Left lung (tissue), 10 donors: ENCODE results near the gene MARVELD3. TPM values are rescaled to one million over a fixed set of nuclear protein-coding genes. Genes with fewer than 3 reads are reported as not detected.
"Not testable (repeated sequence)": the region's sequence is repeated elsewhere in the genome, so short reads cannot be mapped to it uniquely, and the experiment has no call there.

ENCODE experiments used
- ATAC-seq: fragments of 200-7000 bp; cut with Tn5 transposase; one replicate; pipeline ENCODE4 v1.9.1; 2020; ENCODE audit warnings: moderate library complexity
- DNase-seq, 4 donors: peaks; one replicate each; pipeline ENCODE4 v3.0.0-alpha.2; 2013 to 2020
- H3K27ac ChIP-seq, 2 donors: fragments of 200-600 bp; sonication (generic) in 1 of 2; one replicate each; pipeline versions ENCODE4 v1.5.0 to v1.8.0; 2020 to 2021
- H3K27me3 ChIP-seq, 2 donors: fragments of 200-600 bp; sonication (generic) in 1 of 2; one replicate each; pipeline versions ENCODE4 v1.5.0 to v1.8.0; 2020 to 2021
- H3K36me3 ChIP-seq, 2 donors: fragments of 200-600 bp; sonication (generic) in 1 of 2; one replicate each; pipeline versions ENCODE4 v1.5.0 to v1.8.0; 2020 to 2021
- H3K4me1 ChIP-seq, 2 donors: fragments of 200-600 bp; one replicate each; pipeline ENCODE4 v1.8.0; 2021
- H3K4me3 ChIP-seq, 2 donors: fragments of 200-600 bp; sonication (generic) in 1 of 2; one replicate each; pipeline versions ENCODE4 v1.5.0 to v1.8.0; 2020 to 2021; ENCODE audit warnings: mild to moderate bottlenecking in 1 of 2
- H3K9me3 ChIP-seq, 2 donors: fragments of 200-600 bp; sonication (generic) in 1 of 2; one replicate each; pipeline versions ENCODE4 v1.5.0 to v1.8.0; 2020 to 2021
- CTCF ChIP-seq, 2 donors: fragments of 200-600 bp; sonication (generic) in 1 of 2; IDR thresholded peaks; one replicate each; pipeline versions ENCODE4 v1.5.0 to v1.8.0; 2021; ENCODE audit warnings: antibody characterized with exemption in 2 of 2
- intact Hi-C, 2 donors: fragments of 100-400 bp; cut with DNase I; formaldehyde crosslinking; loops; one replicate each; pipeline versions ENCODE4 v1.11.2 to v1.14.2; 2022
- polyA plus RNA-seq, 6 donors: library from polyadenylated mRNA; unstranded; fragments of 120-200 nt; gene quantifications; one replicate each; pipeline ENCODE4 v1.2.1, GENCODE V29; 2013; ENCODE audit not compliant: insufficient read length in 6 of 6
- total RNA-seq, 2 donors: library from RNA; stranded (reverse); fragmentation: NEBNext Ultra II Directional; extraction: Animal tissue kit (Norgen Biotek cat#: 25700); gene quantifications; one replicate each; pipeline ENCODE4 v1.2.1, GENCODE V29; 2021
- donor health status: DM: no; HTN: yes; CAD: no.
- donor health status: DM: no; HTN: no; CAD: no.

MARVELD3 gene
- total and polyA plus RNA-seq, 8 donors, result 7.5 to 12.0 (median 7.9) TPM

- TF ChIP-seq CTCF (IDR thresholded peaks at IDR 0.05), result no peak
- no peak overlapping the region for H3K4me3 ChIP-seq
- DNase-seq (no peak), ATAC-seq (peak; percentile 37)
- no peaks in the 10 kb centered on the region for H3K36me3 ChIP-seq
- H3K27me3 ChIP-seq, result no peaks in the 10 kb centered on the region
- H3K27ac ChIP-seq, result no peak overlapping the region
- intact Hi-C loops, result no loop called here
- H3K4me1 ChIP-seq, result no peaks in the 10 kb centered on the region
- no peaks in the 10 kb centered on the region for H3K9me3 ChIP-seq
Observed at GRCh38 chr16:71594000-71594646, 31.9 kb upstream of the MARVELD3 start.

GRCh38 chr16:71595340-71595826 lies 30.6 kb upstream of the MARVELD3 start:
- H3K4me3 ChIP-seq, intact Hi-C loops, H3K36me3 ChIP-seq, H3K27me3 ChIP-seq, H3K9me3 ChIP-seq, H3K27ac ChIP-seq, DNase-seq, H3K4me1 ChIP-seq: not testable (repeated sequence)
- ATAC-seq, result peak; percentile 79

- not testable (repeated sequence) for H3K36me3 ChIP-seq, ATAC-seq
Observed at GRCh38 chr16:71598426-71598825, 27.6 kb upstream of the MARVELD3 start.

GRCh38 chr16:71600822-71601221 lies 25.2 kb upstream of the MARVELD3 start:
- intact Hi-C loops, result no loop called here

More at GRCh38 chr16:71598426-71598825, 27.6 kb upstream of the MARVELD3 start:
- H3K4me3 ChIP-seq, H3K9me3 ChIP-seq, H3K27ac ChIP-seq, DNase-seq, H3K4me1 ChIP-seq, intact Hi-C loops, H3K27me3 ChIP-seq: not testable (repeated sequence)

GRCh38 chr16:71609066-71609465 lies 16.9 kb upstream of the MARVELD3 start:
- no peak overlapping the region for H3K4me3 ChIP-seq
- H3K27ac ChIP-seq, result no peak overlapping the region
- intact Hi-C loops, result no loop called here
- ATAC-seq (no peak), DNase-seq (no peak)
- H3K36me3 ChIP-seq, result no peaks in the 10 kb centered on the region
- no peaks in the 10 kb centered on the region for H3K9me3 ChIP-seq
- no peaks in the 10 kb centered on the region for H3K4me1 ChIP-seq
- TF ChIP-seq CTCF (IDR thresholded peaks at IDR 0.05), result no peak
- peaks cover 0 to 22% of the 10 kb centered on the region in 2 donors for H3K27me3 ChIP-seq

More at GRCh38 chr16:71600822-71601221, 25.2 kb upstream of the MARVELD3 start:
- TF ChIP-seq CTCF (IDR thresholded peaks at IDR 0.05), result no peak
- Histone ChIP-seq H3K36me3 (no peaks in the 10 kb centered on the region), H3K27me3 (no peaks in the 10 kb centered on the region), H3K9me3 (peaks cover 0 to 3% of the 10 kb centered on the region in 2 donors), H3K4me1 (no peaks in the 10 kb centered on the region), H3K4me3 (no peak overlapping the region), H3K27ac (no peak overlapping the region)
- ATAC-seq (no peak), DNase-seq (no peak)

GRCh38 chr16:71610447-71610846 lies 15.5 kb upstream of the MARVELD3 start:
- ATAC-seq, result no peak

More at GRCh38 chr16:71610447-71610846, 15.5 kb upstream of the MARVELD3 start:
- no peaks in the 10 kb centered on the region for H3K36me3 ChIP-seq
- H3K27me3 ChIP-seq, result peaks cover 0 to 22% of the 10 kb centered on the region in 2 donors
- no peak overlapping the region for H3K4me3 ChIP-seq
- H3K4me1 ChIP-seq, result no peaks in the 10 kb centered on the region
- H3K9me3 ChIP-seq, result no peaks in the 10 kb centered on the region
- no peak overlapping the region for H3K27ac ChIP-seq
- TF ChIP-seq CTCF (IDR thresholded peaks at IDR 0.05), result no peak
- intact Hi-C loops, result loop anchor here in 1 of 2 donors (10.0 kb wide), 1 partner anchor 196 kb away; no protein-coding TSS in a partner anchor
- DNase-seq, result no peak
